ENCODE results near the gene VANGL2. TPM values are rescaled to one million over a fixed set of nuclear protein-coding genes. Genes with fewer than 3 reads are reported as not detected.
A peak's percentile ranks its signal among the peaks of the same experiment; 100 is the strongest.
"Not testable (repeated sequence)": the region's sequence is repeated elsewhere in the genome, so short reads cannot be mapped to it uniquely, and the experiment has no call there.

Gene VANGL2
- polyA plus RNA-seq, 1 experiment = 0.33 TPM

GRCh38 chr1:160374306-160375110 is 25.9 kb upstream of the VANGL2 start:
- TF ChIP-seq CTCF (IDR thresholded peaks at IDR 0.05; ENCODE audit: insufficient read depth, low read depth, low read length) = no peak
- Histone ChIP-seq H3K4me3 (ENCODE audit: low read depth, low read length) (no peak overlapping the region), H3K36me3 (ENCODE audit: control insufficient read depth, insufficient read depth, low read length) (no peaks in the 10 kb centered on the region), H3K27me3 (ENCODE audit: control insufficient read depth, insufficient read depth, low read length) (no peaks in the 10 kb centered on the region; the same call in 1 of the 2 replicates)
- DNase-seq (ENCODE audit: low read depth) = no peak
- ChIA-PET CTCF (interaction anchor here (0.8 to 6.7 kb wide), 10 partner anchors 9 to 316 kb away, joined by 3 to 86 read pairs (median 10); partner anchors contain the start of genes DCAF8 and NHLH1), POLR2A (no interaction called here)

- CTCF ChIA-PET = interaction anchor here (0.6 to 6.7 kb wide), 26 partner anchors 11 to 657 kb away, joined by 3 to 86 read pairs (median 4); partner anchors contain the start of genes CASQ1, NHLH1 and PEX19
- Histone ChIP-seq H3K27me3 (ENCODE audit: control insufficient read depth, insufficient read depth, low read length) (no peaks in the 10 kb centered on the region; the same call in 1 of the 2 replicates), H3K36me3 (ENCODE audit: control insufficient read depth, insufficient read depth, low read length) (no peaks in the 10 kb centered on the region), H3K4me3 (ENCODE audit: low read depth, low read length) (no peak overlapping the region)
- POLR2A ChIA-PET = no interaction called here
- DNase-seq (ENCODE audit: low read depth) = no peak
- TF ChIP-seq CTCF (IDR thresholded peaks at IDR 0.05; ENCODE audit: insufficient read depth, low read depth, low read length) = no peak
These were observed 24.4 kb upstream of the VANGL2 start for GRCh38 chr1:160375788-160376524.

GRCh38 chr1:160376525-160377131 is 23.7 kb upstream of the VANGL2 start:
- ChIA-PET CTCF (interaction anchor here (0.6 to 6.7 kb wide), 29 partner anchors 11 to 657 kb away, joined by 3 to 86 read pairs (median 4); partner anchors contain the start of genes CASQ1, NHLH1 and PEX19), POLR2A (no interaction called here)
- no peaks in the 10 kb centered on the region for H3K36me3 ChIP-seq (ENCODE audit: control insufficient read depth, insufficient read depth, low read length)
- TF ChIP-seq CTCF (IDR thresholded peaks at IDR 0.05; ENCODE audit: insufficient read depth, low read depth, low read length) = peak; percentile 97
- H3K27me3 ChIP-seq (ENCODE audit: control insufficient read depth, insufficient read depth, low read length) = no peaks in the 10 kb centered on the region; the same call in 1 of the 2 replicates
- H3K4me3 ChIP-seq (ENCODE audit: low read depth, low read length) = no peak overlapping the region
- DNase-seq (ENCODE audit: low read depth) = no peak

- ChIA-PET CTCF (interaction anchor here (0.8 to 6.7 kb wide), 16 partner anchors 13 to 320 kb away, joined by 3 to 86 read pairs (median 4); partner anchors contain the start of genes CASQ1 and NHLH1), POLR2A (interaction anchor here (0.6 kb wide), 1 partner anchor 184 kb away, joined by 3 read pairs; no protein-coding TSS in a partner anchor)
- no peak for DNase-seq (ENCODE audit: low read depth)
- Histone ChIP-seq H3K4me3 (ENCODE audit: low read depth, low read length) (no peak overlapping the region), H3K36me3 (ENCODE audit: control insufficient read depth, insufficient read depth, low read length) (no peaks in the 10 kb centered on the region), H3K27me3 (ENCODE audit: control insufficient read depth, insufficient read depth, low read length) (no peaks in the 10 kb centered on the region; the same call in 1 of the 2 replicates)
- no peak for TF ChIP-seq CTCF (IDR thresholded peaks at IDR 0.05; ENCODE audit: insufficient read depth, low read depth, low read length)
These were observed 22.7 kb upstream of the VANGL2 start for GRCh38 chr1:160377585-160378206.

GRCh38 chr1:160384812-160385211 is 15.6 kb upstream of the VANGL2 start:
- H3K36me3 ChIP-seq (ENCODE audit: control insufficient read depth, insufficient read depth, low read length); CTCF ChIA-PET; H3K4me3 ChIP-seq (ENCODE audit: low read depth, low read length); H3K27me3 ChIP-seq (ENCODE audit: control insufficient read depth, insufficient read depth, low read length); POLR2A ChIA-PET; DNase-seq (ENCODE audit: low read depth): not testable (repeated sequence)

GRCh38 chr1:160388406-160388805 is 12.0 kb upstream of the VANGL2 start:
- DNase-seq (ENCODE audit: low read depth); CTCF ChIA-PET; H3K36me3 ChIP-seq (ENCODE audit: control insufficient read depth, insufficient read depth, low read length); H3K27me3 ChIP-seq (ENCODE audit: control insufficient read depth, insufficient read depth, low read length); POLR2A ChIA-PET; H3K4me3 ChIP-seq (ENCODE audit: low read depth, low read length): not testable (repeated sequence)
